HepG2 (cell line): ENCODE results near the gene ANKRD65. TPM values are rescaled to one million over a fixed set of nuclear protein-coding genes. Genes with fewer than 3 reads are reported as not detected.

Experiments
- ATF4 ChIP-seq, 2 experiments: fragments of 450-650 bp in 1 of 2; sonication (generic) in 1 of 2; formaldehyde crosslinking; IDR thresholded peaks; 2 replicates each; pipeline versions ENCODE4 v1.5.0 to v1.8.0; 2020 to 2022; ENCODE audit warnings: mild to moderate bottlenecking in 1 of 2, missing genetic modification reagents in 1 of 2
- HOXA9 ChIP-seq: sonication (generic); formaldehyde crosslinking; IDR thresholded peaks from 2 replicates; pipeline ENCODE4 v1.8.1; 2022; ENCODE audit warnings: missing genetic modification reagents, mild to moderate bottlenecking, moderate library complexity, borderline replicate concordance
- MXD3 ChIP-seq: IDR thresholded peaks from 2 replicates; pipeline ENCODE4 v1.6.1; 2016; ENCODE audit warnings: mild to moderate bottlenecking, missing biosample characterization, missing genetic modification reagents
- NKX3-1 ChIP-seq: sonication (generic); formaldehyde crosslinking; IDR thresholded peaks from 2 replicates; pipeline ENCODE4 v1.5.0; 2020; ENCODE audit warnings: missing genetic modification reagents
- SATB2 ChIP-seq: sonication (generic); formaldehyde crosslinking; IDR thresholded peaks from 2 replicates; pipeline ENCODE4 v1.5.0; 2020; ENCODE audit warnings: missing genetic modification reagents
- ZBTB1 ChIP-seq: sonication (generic); formaldehyde crosslinking; IDR thresholded peaks from 2 replicates; pipeline ENCODE4 v1.4.0; 2020; ENCODE audit warnings: missing genetic modification reagents, borderline replicate concordance
- ZBTB42 ChIP-seq: sonication (generic); formaldehyde crosslinking; IDR thresholded peaks from 2 replicates; pipeline ENCODE4 v1.5.0; 2020; ENCODE audit warnings: mild to moderate bottlenecking, missing genetic modification reagents
- ZFP62 ChIP-seq: sonication (generic); formaldehyde crosslinking; IDR thresholded peaks from 2 replicates; pipeline ENCODE4 v1.4.0; 2020; ENCODE audit warnings: missing genetic modification reagents
- ZKSCAN8 ChIP-seq: IDR thresholded peaks from 2 replicates; pipeline ENCODE4 v1.6.1; 2016; ENCODE audit warnings: borderline replicate concordance, missing genetic modification reagents, missing compliant biosample characterization
- ZNF142 ChIP-seq: sonication (generic); formaldehyde crosslinking; IDR thresholded peaks from 2 replicates; pipeline ENCODE4 v1.4.0; 2020; ENCODE audit warnings: missing genetic modification reagents
- ZNF234 ChIP-seq: sonication (generic); formaldehyde crosslinking; conservative IDR thresholded peaks from 2 replicates; pipeline ENCODE4 v1.5.1; 2020; ENCODE audit warnings: mild to moderate bottlenecking, missing genetic modification reagents
- ZNF280D ChIP-seq: sonication (generic); formaldehyde crosslinking; IDR thresholded peaks from 2 replicates; pipeline ENCODE4 v1.5.1; 2020; ENCODE audit warnings: mild to moderate bottlenecking, missing genetic modification reagents
- ZNF3 ChIP-seq: IDR thresholded peaks from 2 replicates; pipeline ENCODE4 v1.7.0; 2017; ENCODE audit warnings: inconsistent platforms
- ZNF660 ChIP-seq: sonication (generic); formaldehyde crosslinking; IDR thresholded peaks from 2 replicates; pipeline ENCODE4 v1.5.1; 2020; ENCODE audit warnings: mild to moderate bottlenecking, low read depth, missing genetic modification reagents, borderline replicate concordance
- ZNF746 ChIP-seq: sonication (generic); formaldehyde crosslinking; IDR thresholded peaks from 2 replicates; pipeline ENCODE4 v1.8.0; 2022; ENCODE audit warnings: mild to moderate bottlenecking, missing genetic modification reagents
- polyA plus RNA-seq, 8 experiments: library from polyadenylated mRNA; depleted of rRNA in 3 of 8; stranded (reverse) in 7 of 8; unstranded in 1 of 8; fragments of >200 nt; fragmentation: Illumina TruSeq in 4 of 8; extraction: Trizol in 4 of 8; gene quantifications; 2 replicates each; pipeline versions ENCODE4 v1.2.1 to v1.2.3, GENCODE V29; 2011 to 2016; ENCODE audit warnings: low read depth in 4 of 8, missing spikeins in 1 of 8, mixed read lengths in 1 of 8; ENCODE audit not compliant: insufficient read depth in 1 of 8
- total RNA-seq, 5 experiments: library from RNA; depleted of rRNA; stranded (reverse); fragments of >200 nt; fragmentation: Illumina TruSeq; extraction: Trizol; gene quantifications; 2 replicates each; pipeline ENCODE4 v1.2.3, GENCODE V29; 2016; ENCODE audit warnings: low read depth in 1 of 5
- TF ChIP-seq, protein P1 (sequence below): sonication (generic); formaldehyde crosslinking; IDR thresholded peaks from 2 replicates; pipeline ENCODE4 v1.8.1; 2023; ENCODE audit warnings: mild to moderate bottlenecking, moderate library complexity, missing genetic modification reagents

Gene ANKRD65
- total and polyA plus RNA-seq, 2 of the 13 experiments (the other 11 are each of a cell fraction or from before 2014, with no cell fraction given) = 12.1 to 30.1 TPM

- TF ChIP-seq, protein P1, sequence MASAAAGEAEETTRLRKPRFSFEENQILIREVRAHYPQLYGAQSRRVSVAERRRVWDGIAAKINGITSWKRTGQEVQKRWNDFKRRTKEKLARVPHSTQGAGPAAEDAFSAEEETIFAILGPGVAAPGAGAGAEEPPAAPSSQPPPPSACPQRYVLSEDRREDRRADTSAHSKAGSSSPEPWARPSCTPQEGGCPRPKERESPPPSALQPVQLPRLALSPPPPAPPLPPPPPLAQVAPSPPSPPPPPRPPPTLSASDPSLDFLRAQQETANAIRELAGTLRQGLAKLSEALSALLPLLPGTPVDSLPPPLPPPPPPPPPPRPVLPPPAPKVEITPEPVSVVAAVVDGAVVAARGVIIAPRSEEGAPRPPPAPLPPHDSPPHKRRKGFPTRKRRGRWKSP = no peak
- TF ChIP-seq ZNF280D (peak; percentile 89), ATF4 (CRISPR knock-in tag; IDR thresholded peaks at IDR 0.05) (peak in 1 of 2 experiments; percentile 54; a peak in 1 of 4 replicates), ZKSCAN8 (CRISPR knock-in tag) (peak; percentile 96), ZNF142 (CRISPR knock-in tag) (0 out of 2 replicates have a peak, but pooled peaks have one; percentile 63), ZNF234 (no peak), ZNF3 (CRISPR knock-in tag) (no peak), ZBTB1 (CRISPR knock-in tag) (no peak; the same call in 1 of the 2 replicates), SATB2 (CRISPR knock-in tag) (0 out of 2 replicates have a peak, but pooled peaks have one; percentile 59), ZFP62 (CRISPR knock-in tag) (no peak), HOXA9 (CRISPR knock-in tag) (peak; percentile 86; the same call in 1 of the 2 replicates), NKX3-1 (CRISPR knock-in tag) (peak; percentile 80; the same call in 1 of the 2 replicates), ZNF660 (no peak), ZBTB42 (no peak), MXD3 (CRISPR knock-in tag) (peak; percentile 48; the same call in 1 of the 2 replicates), ZNF746 (CRISPR knock-in tag) (peak; percentile 76; the same call in 1 of the 2 replicates)
These were observed 20.3 kb downstream of the ANKRD65 start (continued) for GRCh38 chr1:1400576-1401456.
